ENCODE measurements around the gene EML1.

Gene EML1

DNA sequence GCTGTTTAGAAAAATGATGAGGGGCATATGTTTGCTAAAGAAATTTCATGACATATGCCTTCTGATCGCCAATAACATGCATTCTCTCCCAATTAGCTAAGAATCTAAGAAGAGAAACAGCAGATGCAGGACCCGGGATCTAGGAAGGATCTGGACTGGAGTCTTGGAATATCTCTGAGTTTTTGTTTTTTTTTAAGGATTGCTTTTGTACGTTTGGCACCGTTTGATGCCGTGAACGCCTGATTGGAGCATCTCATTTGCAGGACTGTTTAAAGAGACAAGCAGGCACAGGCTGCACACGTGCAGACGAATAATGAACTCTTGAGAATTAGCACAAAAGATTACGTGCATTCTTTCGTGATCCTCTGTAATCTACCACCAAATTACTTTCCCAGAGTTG lies 13.6 kb downstream of the EML1 start:
- no peak for DNase-seq

GRCh38 chr14:99807413-99808153 lies 14.4 kb downstream of the EML1 start:
- DNase-seq, result no peak

GRCh38 chr14:99808154-99808505 lies 14.9 kb downstream of the EML1 start:
- DNase-seq, result no peak

- DNase-seq, result no peak
Observed at GRCh38 chr14:99808515-99808914, 15.3 kb downstream of the EML1 start.

GRCh38 chr14:99809360-99809759 lies 16.1 kb downstream of the EML1 start:
- no peak for DNase-seq

- no peak for DNase-seq
Observed at GRCh38 chr14:99809859-99810558, 16.8 kb downstream of the EML1 start.

DNA sequence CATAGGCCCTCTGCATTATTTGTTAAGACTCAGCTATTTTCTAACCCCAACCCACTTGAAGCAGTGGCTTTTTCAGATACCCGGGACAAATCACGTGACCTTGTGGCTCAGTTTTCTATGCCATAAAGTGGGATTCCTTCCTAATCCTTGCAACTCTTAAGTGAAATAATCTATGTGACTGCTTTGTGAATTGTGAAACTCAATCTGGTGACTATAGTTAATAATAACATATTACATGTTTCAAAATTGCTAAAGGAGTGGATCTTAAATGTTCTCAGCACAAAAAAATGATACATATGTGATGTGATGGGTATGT lies 17.3 kb downstream of the EML1 start:
- no peak for DNase-seq

- DNase-seq, result no peak
Observed at GRCh38 chr14:99812096-99812750, 19.0 kb downstream of the EML1 start.

DNA sequence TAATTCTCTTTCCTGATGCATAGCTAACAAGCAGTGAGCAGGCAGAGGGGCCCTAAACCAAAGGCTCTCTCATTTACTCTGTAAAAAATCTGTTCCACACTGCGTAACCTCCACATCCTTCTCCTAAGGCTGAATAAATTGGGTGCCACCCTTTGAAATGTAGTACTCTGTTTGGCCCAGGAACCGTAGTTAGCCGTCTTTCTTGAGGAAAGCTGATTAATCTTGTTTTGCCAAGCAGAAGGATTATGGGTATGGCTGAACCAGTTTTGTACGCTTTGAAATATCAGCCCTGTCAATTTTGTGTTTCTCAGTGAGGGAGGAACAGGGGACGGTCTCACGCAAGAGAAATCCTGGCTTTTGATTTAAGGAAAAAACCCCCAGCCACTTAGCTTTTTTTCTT lies 19.7 kb downstream of the EML1 start:
- no peak for DNase-seq

- no peak for DNase-seq
Observed at GRCh38 chr14:99815696-99816095, 22.5 kb downstream of the EML1 start.

GRCh38 chr14:99816217-99816616 lies 23.0 kb downstream of the EML1 start:
- no peak for DNase-seq

- DNase-seq, result no peak
Observed at GRCh38 chr14:99816642-99817041, 23.4 kb downstream of the EML1 start.

GRCh38 chr14:99817331-99817730 lies 24.1 kb downstream of the EML1 start:
- DNase-seq, result no peak

DNA sequence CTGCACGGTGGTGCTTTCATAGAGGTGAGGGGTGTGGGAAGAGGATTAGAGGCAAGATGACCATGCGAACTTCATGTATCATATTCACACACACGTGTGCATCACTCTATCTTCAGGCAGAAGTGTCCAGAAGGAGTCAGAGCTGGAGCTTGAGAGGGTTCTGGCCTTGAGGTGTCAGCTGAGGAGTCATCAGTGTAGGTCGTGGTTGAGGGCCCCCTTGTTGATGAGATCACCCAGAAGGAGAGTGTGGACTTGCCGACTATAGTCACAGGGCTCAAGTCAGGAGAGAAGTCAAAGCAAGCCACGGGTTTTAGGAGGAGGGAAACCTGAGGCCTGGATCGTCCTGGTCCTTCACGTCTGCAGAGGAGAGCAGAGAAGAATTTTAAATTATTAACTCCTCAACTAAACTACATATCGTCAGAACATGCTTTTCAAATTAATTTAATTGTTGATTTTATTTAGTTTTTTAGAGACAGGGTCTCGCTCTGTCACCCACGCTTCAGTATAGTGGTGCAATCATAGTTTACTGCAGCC lies 25.4 kb downstream of the EML1 start:
- no peak for DNase-seq

DNA sequence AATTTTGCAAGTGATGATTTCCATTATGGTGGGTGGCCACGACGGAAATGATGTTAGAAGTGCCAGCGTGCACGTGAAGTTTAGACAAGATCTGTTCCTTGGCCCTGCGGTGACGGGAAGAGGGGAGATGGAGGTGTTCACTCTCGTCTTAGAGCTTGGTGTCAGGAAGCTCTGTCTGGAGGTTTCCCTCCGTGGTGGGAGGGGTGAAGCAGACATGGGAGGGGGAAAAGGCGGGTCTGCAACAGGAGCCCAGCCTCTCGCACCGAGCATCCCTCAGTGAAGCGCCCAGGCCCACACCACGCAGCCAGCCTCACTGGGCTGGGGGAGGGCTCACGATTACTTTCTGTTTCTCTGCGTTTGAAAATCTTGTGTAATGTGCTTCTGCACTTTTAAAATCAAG lies 26.3 kb downstream of the EML1 start:
- no peak for DNase-seq

GRCh38 chr14:99820702-99821331 lies 27.6 kb downstream of the EML1 start:
- DNase-seq, result no peak

- no peak for DNase-seq
Observed at GRCh38 chr14:99821519-99822508, 28.6 kb downstream of the EML1 start.

DNA sequence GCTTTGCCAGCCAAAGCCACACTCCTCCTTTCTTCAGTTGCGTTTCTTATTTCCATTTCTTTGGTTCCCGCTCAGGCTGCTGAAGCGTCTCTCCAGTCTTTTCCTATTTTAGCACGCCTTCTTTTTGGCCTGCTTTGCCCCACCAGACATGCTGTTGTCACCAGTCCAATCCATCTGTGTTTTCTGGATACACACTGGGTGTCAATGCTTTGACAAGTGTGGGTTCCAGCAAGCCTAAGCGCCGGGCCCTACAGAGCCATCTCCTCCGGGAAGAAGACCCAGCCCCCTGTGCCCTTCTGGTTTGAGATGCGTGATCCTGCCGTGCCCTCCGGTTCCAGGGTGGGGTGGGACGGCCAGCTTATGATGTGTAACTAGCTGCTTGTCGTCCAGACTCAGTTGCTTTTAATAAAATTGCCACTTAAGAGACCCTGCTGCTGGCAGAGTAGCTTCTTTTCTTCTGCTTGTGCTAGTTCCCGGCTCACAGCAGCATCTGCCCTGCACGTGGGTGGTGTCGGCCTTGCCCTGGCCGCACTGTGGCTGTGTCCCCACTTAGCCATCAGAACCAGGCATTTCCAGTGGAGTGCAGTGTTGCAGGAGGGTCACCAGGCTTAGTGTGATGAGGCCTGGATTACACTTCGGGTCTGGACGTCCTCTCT lies 29.7 kb downstream of the EML1 start:
- DNase-seq, result no peak

GRCh38 chr14:99824776-99825175 lies 31.6 kb downstream of the EML1 start:
- no peak for DNase-seq

GRCh38 chr14:99829450-99829849 lies 36.2 kb downstream of the EML1 start:
- no peak for DNase-seq

DNA sequence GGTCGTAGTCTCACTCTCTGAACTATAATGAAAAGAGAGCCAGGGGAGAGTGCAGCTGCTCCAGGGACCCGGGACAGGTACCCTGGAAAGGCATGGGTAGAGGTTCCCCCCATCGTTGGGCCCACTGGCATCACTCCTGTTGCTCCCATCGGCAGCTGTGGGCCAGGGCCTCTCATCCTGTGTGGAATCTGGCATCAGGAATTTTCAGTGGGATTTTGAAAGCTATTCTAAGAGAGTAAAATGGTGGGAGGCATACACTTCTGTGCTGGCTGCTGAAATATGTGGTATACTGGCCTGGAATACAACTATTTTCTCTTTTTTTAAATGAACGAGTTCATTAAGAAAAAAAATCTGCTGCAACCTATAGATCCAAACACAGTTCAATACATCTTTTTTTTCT lies 38.1 kb downstream of the EML1 start:
- DNase-seq, result no peak
